GM18870 (cell line): ENCODE data around the gene MRPL20.
"Not testable (repeated sequence)": the region's sequence is repeated elsewhere in the genome, so short reads cannot be mapped to it uniquely, and the experiment has no call there.

Experiments
- ATAC-seq: cut with Tn5 transposase; IDR thresholded peaks from one replicate; pipeline ENCODE4 v1.9.1; 2021; ENCODE audit warnings: moderate library complexity; ENCODE audit not compliant: unreplicated experiment

The MRPL20 gene

DNA sequence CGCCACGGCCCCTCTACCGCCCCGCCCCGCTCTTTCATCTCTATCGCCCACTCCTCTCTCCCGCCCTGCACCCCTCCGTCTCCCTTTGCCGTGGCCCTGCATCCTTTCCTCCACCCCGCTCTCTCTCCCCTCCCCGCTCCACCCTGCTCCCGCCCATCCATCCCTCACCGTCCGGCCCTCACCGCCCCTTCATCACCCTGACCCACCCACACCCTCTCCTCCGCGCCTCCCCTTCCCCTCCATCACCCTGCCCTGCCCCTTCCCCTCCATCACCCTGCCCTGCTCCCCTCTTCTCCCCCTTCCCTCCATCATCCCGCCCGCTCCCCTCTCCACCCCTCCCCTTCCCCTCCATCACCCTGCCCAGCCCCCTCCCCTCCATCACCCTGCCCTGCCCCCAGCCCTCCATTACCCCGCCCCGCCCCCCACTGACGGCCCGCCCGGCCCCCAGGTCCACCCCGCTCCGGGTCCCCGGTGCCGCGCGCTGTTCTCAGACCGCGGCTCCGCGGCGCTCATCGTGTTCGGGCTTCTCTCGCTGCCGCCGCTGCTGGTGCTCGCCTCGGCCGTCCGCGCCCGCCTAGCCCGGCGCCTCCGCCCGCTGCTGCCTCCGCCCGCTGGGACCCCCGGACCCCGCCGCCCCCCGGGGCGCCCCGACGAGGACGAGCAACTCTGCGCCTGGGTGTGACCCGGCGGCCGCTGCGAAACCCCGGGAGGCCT, 20.2 kb upstream of the MRPL20 start:
- ATAC-seq, result no peak

GRCh38 chr1:1426496-1427105, 19.5 kb upstream of the MRPL20 start:
- ATAC-seq, result no peak

DNA sequence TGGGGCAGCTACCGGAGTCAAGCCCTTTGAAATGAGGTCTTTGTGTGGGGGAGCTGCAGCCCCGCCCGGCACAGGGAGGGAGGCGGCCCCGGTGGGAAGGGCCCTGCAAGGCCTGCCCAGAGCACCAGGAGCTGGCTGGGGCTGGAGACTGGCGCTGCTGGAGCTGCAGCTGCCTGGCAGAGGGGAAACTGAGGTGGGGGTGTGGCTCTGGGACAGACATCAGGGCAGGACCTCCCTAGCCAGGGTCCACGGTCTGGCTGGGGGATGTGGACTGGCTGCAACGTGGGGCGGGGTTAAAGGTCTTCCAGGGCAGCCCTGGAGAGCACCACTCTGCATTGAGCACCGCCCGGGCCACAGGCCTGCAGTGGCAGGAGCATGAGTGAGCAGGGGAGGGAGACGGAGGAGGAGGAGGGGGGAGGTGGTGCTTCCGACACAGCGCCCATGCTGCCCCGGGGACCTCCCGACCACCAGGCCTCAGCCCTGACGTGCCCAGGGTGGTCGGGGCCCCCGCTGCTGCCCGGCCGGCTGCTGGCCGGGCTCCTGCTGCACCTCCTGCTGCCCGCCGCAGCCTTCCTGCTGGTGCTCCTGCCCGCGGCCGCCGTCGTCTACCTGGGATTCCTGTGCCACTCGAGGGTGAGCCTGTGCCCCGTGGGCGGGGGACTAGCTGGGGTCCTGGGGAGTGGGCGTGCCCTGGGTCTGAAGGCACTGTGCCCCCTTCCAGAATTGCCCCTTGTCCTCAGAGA, 18.8 kb upstream of the MRPL20 start:
- ATAC-seq, result no peak

DNA sequence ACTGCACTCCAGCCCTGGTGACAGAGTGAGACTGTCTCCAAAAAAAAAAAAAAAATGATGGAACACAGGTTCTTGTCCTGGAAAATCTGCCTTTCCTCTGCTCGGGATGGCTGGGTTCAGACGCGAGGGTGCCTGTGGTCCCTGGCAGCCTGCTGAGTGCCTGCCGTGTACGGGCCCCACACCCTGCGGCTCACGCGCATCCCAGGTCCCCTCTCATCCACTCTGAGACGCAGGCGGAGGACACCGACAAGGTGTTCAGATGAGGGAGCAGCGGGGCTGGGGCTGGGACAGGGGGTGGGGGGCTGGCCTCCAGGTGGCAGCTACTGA, 18.3 kb upstream of the MRPL20 start:
- no peak for ATAC-seq

- ATAC-seq, result no peak
Observed at GRCh38 chr1:1424707-1425106, 17.6 kb upstream of the MRPL20 start.

- ATAC-seq, result no peak
Observed at GRCh38 chr1:1423245-1423597, 16.1 kb upstream of the MRPL20 start.

- no peak for ATAC-seq
Observed at GRCh38 chr1:1422465-1423244, 15.6 kb upstream of the MRPL20 start.

- no peak for ATAC-seq
Observed at GRCh38 chr1:1421907-1422464, 14.9 kb upstream of the MRPL20 start.

DNA sequence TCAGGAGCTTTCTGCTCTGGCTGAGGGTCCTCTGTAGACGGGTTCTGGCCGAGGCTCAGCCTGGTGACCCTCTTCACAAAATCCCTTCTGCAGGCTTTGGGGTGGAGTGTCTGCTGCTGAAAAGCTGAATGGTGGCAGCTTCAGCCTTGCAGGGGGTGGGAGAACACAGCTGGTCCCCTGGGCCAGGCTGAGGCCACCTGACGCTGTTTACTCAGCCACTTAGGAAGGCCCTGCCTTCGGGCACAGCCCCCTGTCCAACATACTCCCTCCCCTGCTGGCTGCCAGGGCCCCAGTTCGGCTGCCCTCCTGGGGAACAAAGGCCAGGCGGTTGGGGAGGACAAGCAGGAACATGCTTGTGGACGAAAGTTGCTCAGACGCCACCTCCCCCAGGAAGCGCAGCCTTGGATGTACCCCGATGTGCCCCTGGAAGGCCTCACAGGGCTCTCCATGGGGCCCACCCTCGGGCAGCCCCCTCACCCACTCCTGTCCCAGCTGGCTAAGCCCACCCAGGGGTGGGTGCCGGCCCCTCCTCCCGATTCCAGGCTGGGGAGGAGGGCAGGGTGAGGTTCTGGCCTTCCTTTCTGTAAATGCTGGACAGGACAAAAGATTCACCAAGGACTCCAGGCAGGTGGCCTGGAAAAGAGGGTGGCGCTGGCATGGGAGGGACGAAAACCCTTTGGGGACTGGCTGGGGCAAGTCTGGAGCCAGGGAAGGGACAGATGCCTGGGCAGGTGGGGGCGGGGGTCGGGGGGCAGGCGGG, 14.2 kb upstream of the MRPL20 start, which contains the start of gene ANKRD65:
Gene ANKRD65, minus strand, starts transcription at position 130 of the 760 bp plus-strand sequence. CDS start 271 bp downstream, outside the sequence.
- ATAC-seq, result no peak

GRCh38 chr1:1420654-1421141, 13.6 kb upstream of the MRPL20 start:
- ATAC-seq, result no peak

DNA sequence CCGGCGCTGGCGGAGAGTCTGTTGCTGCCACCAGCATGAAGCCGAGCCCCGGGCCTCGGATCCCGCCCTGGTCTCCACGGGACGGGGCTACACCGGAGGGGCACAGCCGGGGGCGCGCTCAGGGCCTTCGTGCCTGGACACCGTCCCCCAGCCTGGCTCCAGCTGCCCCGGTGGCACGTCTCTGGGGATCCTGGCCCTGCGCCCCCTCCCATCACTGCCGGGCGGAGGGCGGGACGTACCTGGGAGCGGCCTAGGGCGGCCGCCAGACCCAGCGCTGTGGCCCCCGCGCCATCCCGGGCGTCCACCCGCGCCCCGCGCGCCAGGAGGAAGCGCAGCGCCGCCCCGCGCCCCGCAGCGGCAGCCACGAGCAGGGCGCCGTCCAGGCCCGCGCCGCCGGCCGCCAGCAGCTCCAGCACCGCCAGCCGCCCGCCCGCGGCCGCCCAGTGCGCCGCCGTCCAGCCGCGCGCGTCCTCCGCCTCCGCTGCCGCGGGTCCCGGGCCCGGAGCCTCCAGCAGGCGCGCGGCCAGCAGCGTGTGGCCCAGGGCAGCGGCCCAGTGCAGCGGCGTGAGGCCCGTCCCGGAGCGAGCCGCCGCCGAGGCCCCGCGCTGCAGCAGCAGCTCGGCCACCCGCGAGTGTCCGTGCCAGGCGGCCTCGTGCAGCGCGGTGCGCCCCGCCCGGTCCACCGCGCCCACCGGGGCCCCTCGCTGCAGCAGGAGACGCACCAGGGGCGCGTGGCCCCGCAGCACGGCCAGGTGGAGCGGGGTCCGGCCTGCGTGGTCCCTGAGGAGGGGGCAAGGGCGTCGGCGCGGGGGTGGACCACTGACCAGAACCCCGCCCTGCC, 12.9 kb upstream of the MRPL20 start:
- no peak for ATAC-seq

DNA sequence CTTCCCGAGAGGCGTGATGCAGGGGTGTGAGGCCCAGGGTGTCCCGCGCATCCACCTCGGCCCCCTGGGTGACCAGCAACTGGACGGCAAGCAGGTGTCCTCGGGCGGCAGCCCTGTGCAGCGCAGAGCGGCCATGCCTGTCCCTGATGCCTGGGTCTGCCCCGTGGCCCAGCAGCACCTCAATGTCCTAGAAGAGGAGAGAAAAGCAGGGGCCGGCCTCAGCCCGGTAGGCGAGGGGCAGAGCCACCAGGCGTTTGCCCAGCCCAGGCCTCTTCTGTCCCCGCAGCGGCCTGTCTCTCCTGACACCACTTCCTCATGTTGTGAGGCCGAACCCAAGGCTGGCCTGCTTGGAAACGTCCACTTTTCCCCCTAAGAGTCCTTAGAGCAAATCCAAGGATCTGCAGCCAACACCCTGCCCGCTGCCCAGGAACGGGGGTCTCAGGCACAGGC, 12.3 kb upstream of the MRPL20 start:
- no peak for ATAC-seq

GRCh38 chr1:1418464-1419362, 11.6 kb upstream of the MRPL20 start:
- ATAC-seq, result no peak

DNA sequence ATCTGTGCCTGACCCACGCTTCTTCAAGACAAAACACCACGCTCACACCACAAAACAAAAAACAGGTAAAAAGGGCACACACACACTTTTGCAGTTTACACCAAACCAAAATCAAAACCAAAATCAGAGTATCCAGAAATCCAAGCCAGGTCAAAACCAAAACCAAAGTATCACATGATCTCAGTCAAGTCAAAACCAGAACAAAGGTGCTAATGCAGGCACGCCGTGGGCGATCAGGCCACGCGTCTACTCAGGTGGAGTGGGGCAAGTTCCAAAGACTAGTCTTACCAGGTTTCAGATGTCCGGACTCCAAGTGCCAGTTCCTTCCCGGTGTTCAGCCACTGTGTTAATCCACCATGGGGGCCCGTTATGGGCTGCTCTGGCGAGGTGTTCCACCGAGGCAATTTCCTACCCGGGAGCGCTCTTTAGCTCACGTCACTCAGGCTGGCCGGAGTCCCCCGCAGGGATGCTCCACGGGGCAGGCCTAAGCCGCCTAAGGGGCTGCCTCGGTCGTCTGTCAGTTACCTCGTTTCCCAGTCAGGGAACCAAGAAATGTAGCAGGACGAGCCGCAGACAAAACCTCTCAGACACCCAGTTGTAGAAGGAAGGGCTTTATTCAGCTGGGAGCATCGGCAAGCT, 10.9 kb upstream of the MRPL20 start:
- not testable (repeated sequence) for ATAC-seq

- ATAC-seq, result not testable (repeated sequence)
Observed at GRCh38 chr1:1417396-1417795, 10.3 kb upstream of the MRPL20 start.

- ATAC-seq, result no peak
Observed at GRCh38 chr1:1415751-1416150, 8.7 kb upstream of the MRPL20 start.

DNA sequence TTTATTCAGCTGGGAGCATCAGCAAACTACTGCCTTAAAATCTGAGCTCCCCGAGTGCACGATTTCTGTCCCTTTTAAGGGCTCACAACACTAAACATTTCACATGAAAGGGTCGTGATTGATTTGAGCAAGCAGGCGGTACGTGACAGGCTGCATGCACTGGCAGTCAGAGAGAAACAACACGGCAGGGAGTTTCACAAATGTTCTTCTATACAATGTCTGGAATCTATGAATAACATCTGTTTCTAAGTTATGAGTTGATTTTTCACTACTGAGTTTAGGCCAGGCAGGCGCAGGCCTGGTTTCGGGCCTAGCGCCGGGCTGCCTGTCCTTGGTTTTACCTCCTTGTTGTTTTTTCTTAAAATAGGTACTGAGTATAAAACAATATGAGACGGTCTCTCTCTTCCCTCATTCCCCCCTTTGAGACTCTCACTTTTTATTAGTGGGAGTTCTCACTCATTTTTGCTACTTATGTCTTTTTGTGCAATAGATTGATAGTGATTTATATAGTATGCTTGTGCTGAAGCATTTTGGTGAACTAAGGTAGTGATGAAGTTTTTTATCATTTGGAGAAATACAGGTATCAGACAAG, 5.3 kb upstream of the MRPL20 start:
- not testable (repeated sequence) for ATAC-seq
